Measurements from ENCODE around the gene C12orf75. TPM values are rescaled to one million over a fixed set of nuclear protein-coding genes. Genes with fewer than 3 reads are reported as not detected.
A peak's percentile ranks its signal among the peaks of the same experiment; 100 is the strongest.

The C12orf75 gene
- total RNA-seq, 6 experiments from 2014 or later = 1,007 to 1,412 (median 1,300) TPM

GRCh38 chr12:105374303-105374702 is 43.8 kb downstream of the C12orf75 start:
- Mint-ChIP-seq H3K4me1 (ENCODE audit: low read depth) (peaks cover 23% of the 10 kb centered on the region), H3K36me3 (ENCODE audit: low read depth) (peaks cover 33% of the 10 kb centered on the region), H3K27me3 (ENCODE audit: insufficient read depth) (peaks cover 2% of the 10 kb centered on the region), H3K9me3 (no peaks in the 10 kb centered on the region), H3K4me3 (peak overlapping the region; percentile 27; the same call in 1 of the 2 replicates), H3K27ac (peak overlapping the region; percentile 54)
- no peak for TF ChIP-seq CTCF (IDR thresholded peaks at IDR 0.05)
- no peak for DNase-seq

- Mint-ChIP-seq H3K4me3 (no peak overlapping the region), H3K27me3 (ENCODE audit: insufficient read depth) (peaks cover 2% of the 10 kb centered on the region), H3K9me3 (no peaks in the 10 kb centered on the region), H3K36me3 (ENCODE audit: low read depth) (peaks cover 22% of the 10 kb centered on the region), H3K4me1 (ENCODE audit: low read depth) (peaks cover 17% of the 10 kb centered on the region), H3K27ac (no peak overlapping the region)
- no peak for TF ChIP-seq CTCF (IDR thresholded peaks at IDR 0.05)
- DNase-seq = no peak
Observed at GRCh38 chr12:105377077-105377476, 46.6 kb downstream of the C12orf75 start.

- Mint-ChIP-seq H3K36me3 (ENCODE audit: low read depth) (peaks cover 11% of the 10 kb centered on the region), H3K27ac (no peak overlapping the region), H3K27me3 (ENCODE audit: insufficient read depth) (no peaks in the 10 kb centered on the region; the same call in 1 of the 2 replicates), H3K4me3 (no peak overlapping the region), H3K4me1 (ENCODE audit: low read depth) (peaks cover 11% of the 10 kb centered on the region), H3K9me3 (no peaks in the 10 kb centered on the region)
- no peak for DNase-seq
- TF ChIP-seq CTCF (IDR thresholded peaks at IDR 0.05) = peak; percentile 62
Observed at GRCh38 chr12:105378911-105379310, 48.4 kb downstream of the C12orf75 start.

- H3K9me3 Mint-ChIP-seq = no peaks in the 10 kb centered on the region
- no peaks in the 10 kb centered on the region for H3K27me3 Mint-ChIP-seq (ENCODE audit: insufficient read depth)
- peak; percentile 90 for TF ChIP-seq CTCF (IDR thresholded peaks at IDR 0.05)
- DNase-seq = peak; percentile 74
- H3K36me3 Mint-ChIP-seq (ENCODE audit: low read depth) = peaks cover 20% of the 10 kb centered on the region; the same call in 1 of the 2 replicates
- H3K4me1 Mint-ChIP-seq (ENCODE audit: low read depth) = peaks cover 32% of the 10 kb centered on the region
- H3K4me3 Mint-ChIP-seq = no peak overlapping the region
- no peak overlapping the region for H3K27ac Mint-ChIP-seq
Observed at GRCh38 chr12:105382771-105383622, 52.5 kb downstream of the C12orf75 start.

- Mint-ChIP-seq H3K4me3 (no peak overlapping the region), H3K27me3 (ENCODE audit: insufficient read depth) (no peaks in the 10 kb centered on the region), H3K36me3 (ENCODE audit: low read depth) (peaks cover 21% of the 10 kb centered on the region; the same call in 1 of the 2 replicates), H3K9me3 (no peaks in the 10 kb centered on the region), H3K4me1 (ENCODE audit: low read depth) (peaks cover 32% of the 10 kb centered on the region), H3K27ac (peak overlapping the region; percentile 76)
- no peak for DNase-seq
- no peak for TF ChIP-seq CTCF (IDR thresholded peaks at IDR 0.05)
Observed at GRCh38 chr12:105384220-105384619, 53.7 kb downstream of the C12orf75 start.
